ENCODE measurements around the gene TAGAP.

DNA sequence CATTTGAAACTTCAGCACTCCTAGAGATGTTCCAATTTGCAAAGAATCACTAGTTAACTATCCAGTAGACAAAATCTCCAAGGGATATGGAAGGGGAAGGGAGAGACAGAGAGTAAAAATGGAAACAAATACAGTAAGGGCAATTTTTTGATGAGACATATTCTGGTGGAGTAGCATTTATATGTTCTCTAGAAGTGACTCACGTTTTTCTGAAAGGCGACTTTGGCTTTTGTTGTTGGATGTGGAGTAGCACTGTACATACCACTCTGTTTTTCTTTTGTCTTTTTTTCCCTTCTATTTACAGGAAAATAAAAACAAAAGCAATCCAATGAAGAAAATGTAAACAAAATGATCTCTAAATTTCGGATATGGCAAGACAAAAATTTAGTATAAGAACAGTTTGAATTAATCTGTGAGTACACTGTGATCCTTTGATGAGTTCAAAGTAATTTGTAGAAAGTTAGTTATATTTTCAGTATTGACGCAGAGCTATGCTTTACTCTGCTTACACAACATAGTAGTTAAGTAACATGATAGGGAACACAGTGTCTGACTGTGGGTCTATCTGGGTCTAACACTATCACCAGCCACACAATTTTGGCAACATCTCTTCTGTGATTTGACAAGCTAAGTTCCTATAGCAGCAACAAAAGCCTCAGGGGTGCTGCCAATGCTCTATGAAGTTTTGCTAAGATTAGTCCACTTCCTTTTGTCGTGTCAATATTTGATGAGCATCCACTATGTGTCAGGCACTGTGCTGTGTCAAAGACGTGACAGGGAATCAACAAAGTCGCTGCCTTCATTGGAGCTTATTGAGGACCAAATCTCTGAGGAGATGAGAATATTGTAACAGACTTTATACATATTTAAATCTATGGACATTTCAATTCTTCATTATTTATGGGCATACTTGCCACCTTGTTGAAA, 27.3 kb upstream of the TAGAP start:
- TF ChIP-seq, protein P1, sequence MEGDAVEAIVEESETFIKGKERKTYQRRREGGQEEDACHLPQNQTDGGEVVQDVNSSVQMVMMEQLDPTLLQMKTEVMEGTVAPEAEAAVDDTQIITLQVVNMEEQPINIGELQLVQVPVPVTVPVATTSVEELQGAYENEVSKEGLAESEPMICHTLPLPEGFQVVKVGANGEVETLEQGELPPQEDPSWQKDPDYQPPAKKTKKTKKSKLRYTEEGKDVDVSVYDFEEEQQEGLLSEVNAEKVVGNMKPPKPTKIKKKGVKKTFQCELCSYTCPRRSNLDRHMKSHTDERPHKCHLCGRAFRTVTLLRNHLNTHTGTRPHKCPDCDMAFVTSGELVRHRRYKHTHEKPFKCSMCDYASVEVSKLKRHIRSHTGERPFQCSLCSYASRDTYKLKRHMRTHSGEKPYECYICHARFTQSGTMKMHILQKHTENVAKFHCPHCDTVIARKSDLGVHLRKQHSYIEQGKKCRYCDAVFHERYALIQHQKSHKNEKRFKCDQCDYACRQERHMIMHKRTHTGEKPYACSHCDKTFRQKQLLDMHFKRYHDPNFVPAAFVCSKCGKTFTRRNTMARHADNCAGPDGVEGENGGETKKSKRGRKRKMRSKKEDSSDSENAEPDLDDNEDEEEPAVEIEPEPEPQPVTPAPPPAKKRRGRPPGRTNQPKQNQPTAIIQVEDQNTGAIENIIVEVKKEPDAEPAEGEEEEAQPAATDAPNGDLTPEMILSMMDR (IDR thresholded peaks at IDR 0.05; ENCODE audit: low read length) = no peak
- no peak for TF ChIP-seq EZH2 (IDR thresholded peaks at IDR 0.05; ENCODE audit: borderline replicate concordance, low read length)

All from OCI-LY1 (cell line).